ENCODE data around the gene ATG4B. TPM values are rescaled to one million over a fixed set of nuclear protein-coding genes. Genes with fewer than 3 reads are reported as not detected.

Gene ATG4B
- total and polyA plus RNA-seq, 9 donors, result 37.1 to 70.4 (median 53.3) TPM

GRCh38 chr2:241701149-241701398 is 63.6 kb downstream of the ATG4B start:
- TF ChIP-seq CTCF (IDR thresholded peaks at IDR 0.05) (peak in 2 of 3 donors; percentile 24 to 29), POLR2A (IDR thresholded peaks at IDR 0.05) (no peak)
- intact Hi-C loops (cut with DNase I), result loop anchor here in 1 of 4 donors (2.0 kb wide), 1 partner anchor 34 kb away; the partner anchor contains the start of gene D2HGDH
- Histone ChIP-seq H3K4me3 (peak overlapping the region; percentile 77), H3K27me3 (no peaks in the 10 kb centered on the region), H3K27ac (peak overlapping the region; percentile 84 to 97), H3K4me1 (ENCODE audit: insufficient read depth) (peaks cover 5% of the 10 kb centered on the region), H3K9me3 (no peaks in the 10 kb centered on the region), H3K36me3 (no peaks in the 10 kb centered on the region)
- 2 to 4% (median 3%) methylated on average over 17 of the region's 17 CpGs for WGBS, 3 donors
- no peak for DNase-seq

- H3K9me3 ChIP-seq, result peaks cover 0 to 3% of the 10 kb centered on the region in 2 donors
- H3K4me1 ChIP-seq (ENCODE audit: insufficient read depth), result peaks cover 5% of the 10 kb centered on the region
- DNase-seq, result peak; percentile 96 to 99 (median 98)
- no peaks in the 10 kb centered on the region for H3K27me3 ChIP-seq
- H3K4me3 ChIP-seq, result peak within 1 kb of the TSS; percentile 77
- intact Hi-C loops (cut with DNase I), result loop anchor here in 1 of 4 donors (2.0 kb wide), 1 partner anchor 33 kb away; the partner anchor contains the start of gene D2HGDH
- TF ChIP-seq POLR2A (IDR thresholded peaks at IDR 0.05) (peak; percentile 86), CTCF (IDR thresholded peaks at IDR 0.05) (no peak)
- H3K27ac ChIP-seq, result peak within 1 kb of the TSS; percentile 84 to 97
- no peaks in the 10 kb centered on the region for H3K36me3 ChIP-seq
- 0 to 1% (median 0%) methylated on average over 5 to 96 of the region's 96 CpGs for WGBS, 3 donors
Measured at GRCh38 chr2:241701399-241702154, 64.1 kb downstream of the ATG4B start, which contains the start of gene ING5. Gene ING5 (plus strand): TSS chr2:241702039. CDS start chr2:241702066, 27 bp downstream.

- H3K9me3 ChIP-seq, result peaks cover 0 to 4% of the 10 kb centered on the region in 2 donors
- H3K4me3 ChIP-seq, result peak overlapping the region; percentile 77
- WGBS, 3 donors, result 0 to 1% (median 0%) methylated on average over 21 to 98 of the region's 98 CpGs
- H3K27ac ChIP-seq, result peak overlapping the region; percentile 84 to 97
- no peaks in the 10 kb centered on the region for H3K27me3 ChIP-seq
- intact Hi-C loops (cut with DNase I), result no loop called here
- peak in 2 of 3 donors; percentile 31 to 39 for TF ChIP-seq CTCF (IDR thresholded peaks at IDR 0.05)
- TF ChIP-seq POLR2A (IDR thresholded peaks at IDR 0.05), result no peak
- peaks cover 5% of the 10 kb centered on the region for H3K4me1 ChIP-seq (ENCODE audit: insufficient read depth)
- DNase-seq, result peak; percentile 83 to 91 (median 89)
- no peaks in the 10 kb centered on the region for H3K36me3 ChIP-seq
Measured at GRCh38 chr2:241702155-241703031, 64.9 kb downstream of the ATG4B start.

GRCh38 chr2:241703032-241703604 is 65.6 kb downstream of the ATG4B start:
- WGBS, 3 donors, result 32 to 37% (median 33%) methylated on average over 11 of the region's 11 CpGs
- no peaks in the 10 kb centered on the region for H3K27me3 ChIP-seq
- peaks cover 0 to 4% of the 10 kb centered on the region in 2 donors for H3K9me3 ChIP-seq
- peaks cover 5% of the 10 kb centered on the region for H3K4me1 ChIP-seq (ENCODE audit: insufficient read depth)
- no peaks in the 10 kb centered on the region for H3K36me3 ChIP-seq
- peak overlapping the region; percentile 77 for H3K4me3 ChIP-seq
- intact Hi-C loops (cut with DNase I), result no loop called here
- H3K27ac ChIP-seq, result no peak overlapping the region
- DNase-seq, result peak in 2 of 5 donors; percentile 23 to 49
- TF ChIP-seq CTCF (IDR thresholded peaks at IDR 0.05), result no peak
- TF ChIP-seq POLR2A (IDR thresholded peaks at IDR 0.05), result no peak
- no peak for TF ChIP-seq EP300 (IDR thresholded peaks at IDR 0.05)

All from ovary (tissue), 9 donors.